GM18907 (cell line): ENCODE results near the gene KDELR1.
"Not testable (repeated sequence)": the region's sequence is repeated elsewhere in the genome, so short reads cannot be mapped to it uniquely, and the experiment has no call there.

Experiments
- ATAC-seq: cut with Tn5 transposase; IDR thresholded peaks from one replicate; pipeline ENCODE4 v1.9.1; 2021; ENCODE audit warnings: mild to moderate bottlenecking, moderate library complexity; ENCODE audit not compliant: unreplicated experiment

KDELR1 gene

GRCh38 chr19:48397263-48398101, 6.1 kb upstream of the KDELR1 start:
- no peak for ATAC-seq

- no peak for ATAC-seq
Measured at GRCh38 chr19:48396824-48397176, 5.4 kb upstream of the KDELR1 start.

GRCh38 chr19:48396016-48396823, 4.9 kb upstream of the KDELR1 start:
- no peak for ATAC-seq

GRCh38 chr19:48395499-48395898, 4.1 kb upstream of the KDELR1 start:
- no peak for ATAC-seq

- ATAC-seq = no peak
Measured at GRCh38 chr19:48395170-48395455, 3.8 kb upstream of the KDELR1 start.

GRCh38 chr19:48394331-48395169, 3.2 kb upstream of the KDELR1 start:
- ATAC-seq = no peak

GRCh38 chr19:48393559-48394330, 2.4 kb upstream of the KDELR1 start, which contains the start of gene GRIN2D:
Gene GRIN2D (plus strand): TSS chr19:48393668. CDS start chr19:48398393, 4,725 bp downstream.
- ATAC-seq = no peak

GRCh38 chr19:48392860-48393558, 1.7 kb upstream of the KDELR1 start:
- no peak for ATAC-seq

- ATAC-seq = not testable (repeated sequence)
Measured at GRCh38 chr19:48392006-48392344, 624 bp upstream of the KDELR1 start.

- ATAC-seq = no peak
Measured at GRCh38 chr19:48390188-48391099, 907 bp downstream of the KDELR1 start.

GRCh38 chr19:48386981-48387380, 4.4 kb downstream of the KDELR1 start:
- no peak for ATAC-seq

GRCh38 chr19:48385461-48386087, 5.8 kb downstream of the KDELR1 start:
- ATAC-seq = no peak

GRCh38 chr19:48382286-48382685, 9.1 kb downstream of the KDELR1 start:
- ATAC-seq = no peak

- ATAC-seq = no peak
Measured at GRCh38 chr19:48381178-48381950, 10.0 kb downstream of the KDELR1 start.

GRCh38 chr19:48379058-48379457, 12.3 kb downstream of the KDELR1 start:
- ATAC-seq = no peak

- no peak for ATAC-seq
Measured at GRCh38 chr19:48378194-48378570, 13.2 kb downstream of the KDELR1 start.

- no peak for ATAC-seq
Measured at GRCh38 chr19:48373567-48373966, 17.8 kb downstream of the KDELR1 start.

- ATAC-seq = no peak
Measured at GRCh38 chr19:48372904-48373303, 18.4 kb downstream of the KDELR1 start.
